Mesenchymal stem cell (in vitro differentiated cells and primary cell): ENCODE data around the gene PIGO.

Experiments used
- DNase-seq: peaks from one replicate; pipeline ENCODE4 v3.0.0-alpha.2; 2013
- H2AFZ ChIP-seq: one replicate; pipeline ENCODE4 v1.6.1; 2013; ENCODE audit warnings: low read depth, mild to moderate bottlenecking, control low read depth, inconsistent platforms, low read length, moderate library complexity
- H2AK5ac ChIP-seq: 2 replicates; pipeline ENCODE4 v1.6.1; 2013; ENCODE audit warnings: low read length, moderate library complexity, mild to moderate bottlenecking, inconsistent platforms; ENCODE audit not compliant: severe bottlenecking
- H2BK120ac ChIP-seq: one replicate; pipeline ENCODE4 v1.6.1; 2013; ENCODE audit warnings: low read depth, mild to moderate bottlenecking, inconsistent platforms, low read length, moderate library complexity
- H2BK12ac ChIP-seq, 2 experiments: one replicate each; pipeline ENCODE4 v1.6.1; 2013; ENCODE audit warnings: inconsistent platforms in 2 of 2, low read length in 2 of 2, mild to moderate bottlenecking in 2 of 2, moderate library complexity in 2 of 2, control low read depth in 1 of 2
- H2BK15ac ChIP-seq: one replicate; pipeline ENCODE4 v1.6.1; 2013; ENCODE audit warnings: mild to moderate bottlenecking, low read depth, inconsistent platforms; ENCODE audit not compliant: poor library complexity, severe bottlenecking
- H2BK5ac ChIP-seq: 2 replicates; pipeline ENCODE4 v1.6.1; 2013; ENCODE audit warnings: low read depth, mild to moderate bottlenecking, low read length, control low read depth, inconsistent platforms; ENCODE audit not compliant: poor library complexity, severe bottlenecking
- H3K14ac ChIP-seq, 2 experiments: one replicate each; pipeline ENCODE4 v1.6.1; 2013; ENCODE audit warnings: inconsistent platforms in 2 of 2, low read length in 2 of 2, control low read depth in 1 of 2, mild to moderate bottlenecking in 1 of 2, moderate library complexity in 1 of 2
- H3K18ac ChIP-seq, 2 experiments: one replicate each; pipeline ENCODE4 v1.6.1; 2013; ENCODE audit warnings: inconsistent platforms in 2 of 2, low read length in 2 of 2, control low read depth in 1 of 2, low read depth in 1 of 2, mild to moderate bottlenecking in 1 of 2
- H3K23ac ChIP-seq, 2 experiments: one replicate each; pipeline ENCODE4 v1.6.1; 2013; ENCODE audit warnings: inconsistent platforms in 2 of 2, low read length in 2 of 2, mild to moderate bottlenecking in 2 of 2, moderate library complexity in 2 of 2, control low read depth in 1 of 2
- H3K27ac ChIP-seq: 2 replicates; pipeline ENCODE4 v1.5.1; 2013; ENCODE audit warnings: mild to moderate bottlenecking, moderate library complexity, low read length, control low read depth, inconsistent platforms; ENCODE audit not compliant: poor library complexity, severe bottlenecking
- H3K27me3 ChIP-seq, 2 experiments: 2 replicates each; pipeline versions ENCODE4 v1.6.1 to v1.7.0; 2013; ENCODE audit warnings: low read length in 2 of 2, mild to moderate bottlenecking in 2 of 2, moderate library complexity in 2 of 2, control low read depth in 1 of 2, inconsistent platforms in 1 of 2; ENCODE audit not compliant: control insufficient read depth in 1 of 2, insufficient read depth in 1 of 2
- H3K36me3 ChIP-seq, 2 experiments: 2 replicates each; pipeline versions ENCODE4 v1.6.1 to v1.7.0; 2013; ENCODE audit warnings: low read length in 2 of 2, control low read depth in 1 of 2, inconsistent platforms in 1 of 2, low read depth in 1 of 2, mild to moderate bottlenecking in 1 of 2; ENCODE audit not compliant: insufficient read depth in 2 of 2, control insufficient read depth in 1 of 2
- H3K4ac ChIP-seq, 2 experiments: one replicate each; pipeline ENCODE4 v1.6.1; 2013; ENCODE audit warnings: inconsistent platforms in 2 of 2, low read length in 2 of 2, mild to moderate bottlenecking in 2 of 2, moderate library complexity in 2 of 2, control low read depth in 1 of 2, low read depth in 1 of 2
- H3K4me1 ChIP-seq: 2 replicates; pipeline ENCODE4 v1.6.1; 2013; ENCODE audit warnings: low read depth, low read length, control low read depth; ENCODE audit not compliant: control insufficient read depth, insufficient read depth
- H3K4me2 ChIP-seq: 2 replicates; pipeline ENCODE4 v1.6.1; 2013; ENCODE audit warnings: low read length, mild to moderate bottlenecking, inconsistent platforms; ENCODE audit not compliant: poor library complexity, severe bottlenecking
- H3K4me3 ChIP-seq, 2 experiments: 2 replicates each; pipeline versions ENCODE4 v1.5.1 to v1.7.0; 2013; ENCODE audit warnings: low read length in 2 of 2, mild to moderate bottlenecking in 2 of 2, control low read depth in 1 of 2, low read depth in 1 of 2; ENCODE audit not compliant: insufficient read depth in 1 of 2
- H3K79me1 ChIP-seq: replicated peaks from 2 replicates; pipeline ENCODE4 v1.6.1; 2013; ENCODE audit warnings: mild to moderate bottlenecking, control low read depth, low read length, inconsistent platforms; ENCODE audit not compliant: poor library complexity, severe bottlenecking
- H3K9ac ChIP-seq: 2 replicates; pipeline ENCODE4 v1.7.0; 2013; ENCODE audit warnings: mild to moderate bottlenecking, low read length, moderate library complexity
- H3K9me3 ChIP-seq: 2 replicates; pipeline ENCODE4 v1.7.0; 2013; ENCODE audit warnings: mild to moderate bottlenecking, low read length; ENCODE audit not compliant: control insufficient read depth
- H4K8ac ChIP-seq: one replicate; pipeline ENCODE4 v1.6.1; 2013; ENCODE audit warnings: inconsistent platforms, mild to moderate bottlenecking, low read length, moderate library complexity
- H4K91ac ChIP-seq: one replicate; pipeline ENCODE4 v1.6.1; 2013; ENCODE audit warnings: mild to moderate bottlenecking, low read length, inconsistent platforms
- WGBS: methylation state at CpG from one replicate; pipeline ENCODE4 v1.1.7; 2013; ENCODE audit warnings: mixed read lengths; 5-methylcytosine and 5-hydroxymethylcytosine counted together

The PIGO gene

DNA sequence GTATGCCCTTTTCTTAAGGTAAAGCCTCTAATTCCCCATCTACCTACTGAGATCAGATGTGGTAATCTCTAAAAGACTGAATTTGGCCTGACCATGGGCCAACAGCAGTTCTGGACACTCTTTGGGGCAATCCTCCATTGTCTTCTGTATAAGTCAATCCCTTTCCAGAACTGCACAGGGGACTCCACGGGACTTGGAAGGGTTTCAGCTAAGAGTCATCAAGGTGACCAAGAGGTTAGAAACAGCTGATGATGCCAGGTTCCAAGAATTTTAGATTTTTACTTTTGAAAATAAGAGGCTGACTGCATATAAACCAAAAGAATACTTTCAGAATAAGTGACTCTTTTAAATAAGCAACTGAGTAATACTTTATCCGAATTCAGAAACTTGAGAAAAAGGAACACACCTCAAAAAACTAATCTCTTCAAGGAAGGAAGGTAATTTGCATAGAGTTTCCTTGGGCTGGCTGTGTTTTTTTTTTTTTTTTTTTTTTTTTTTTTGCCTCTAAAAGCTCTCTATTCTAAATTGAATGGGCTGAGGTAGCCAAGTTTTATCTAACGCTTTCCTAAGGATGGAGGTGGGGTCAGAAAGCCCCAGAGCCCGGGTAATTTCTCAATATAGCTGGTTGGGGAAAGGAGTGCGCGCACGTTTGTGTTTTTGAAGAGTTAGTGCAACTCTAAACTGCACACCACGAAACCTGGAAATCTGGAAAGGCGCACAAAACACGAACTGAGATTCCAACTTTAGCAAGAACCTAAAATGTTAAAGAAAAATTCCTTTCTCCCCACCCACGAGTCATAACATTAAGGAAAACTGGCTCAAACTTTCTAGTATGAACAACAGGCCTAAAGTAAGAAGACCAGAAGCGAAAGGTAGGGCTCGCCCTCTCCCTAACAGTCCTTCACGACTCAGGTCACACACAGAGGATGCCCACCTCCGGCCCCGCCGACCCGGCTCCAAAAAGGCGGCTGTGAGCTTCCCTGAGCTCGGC is 25.3 kb downstream of the PIGO start:
- H3K4me1 ChIP-seq = peaks cover 9% of the 10 kb centered on the region
- peak overlapping the region; percentile 63 to 96 for H3K18ac ChIP-seq
- H2AFZ ChIP-seq = no peak overlapping the region
- 2% methylated on average over 19 of the region's 20 CpGs for WGBS
- H3K79me1 ChIP-seq = peaks cover 23% of the 10 kb centered on the region
- no peak overlapping the region for H2BK5ac ChIP-seq
- peak overlapping the region in 1 of 2 experiments; percentile 53 for H3K14ac ChIP-seq
- peak overlapping the region; percentile 99 for H3K9ac ChIP-seq
- peaks cover 45 to 57% of the 10 kb centered on the region in 2 experiments for H3K36me3 ChIP-seq
- H3K9me3 ChIP-seq = no peaks in the 10 kb centered on the region
- no peak overlapping the region for H4K91ac ChIP-seq
- no peak for DNase-seq
- H2AK5ac ChIP-seq = no peak overlapping the region
- H3K23ac ChIP-seq = peak overlapping the region in 1 of 2 experiments; percentile 52
- no peaks in the 10 kb centered on the region for H3K27me3 ChIP-seq
- peak overlapping the region; percentile 86 for H3K27ac ChIP-seq
- no peak overlapping the region for H2BK12ac ChIP-seq
- peak overlapping the region; percentile 46 to 54 for H3K4ac ChIP-seq
- peak overlapping the region; percentile 96 for H3K4me3 ChIP-seq
- H4K8ac ChIP-seq = peak overlapping the region; percentile 12
- peak overlapping the region; percentile 92 for H3K4me2 ChIP-seq
- H2BK15ac ChIP-seq = no peak overlapping the region
- H2BK120ac ChIP-seq = peak overlapping the region; percentile 29

DNA sequence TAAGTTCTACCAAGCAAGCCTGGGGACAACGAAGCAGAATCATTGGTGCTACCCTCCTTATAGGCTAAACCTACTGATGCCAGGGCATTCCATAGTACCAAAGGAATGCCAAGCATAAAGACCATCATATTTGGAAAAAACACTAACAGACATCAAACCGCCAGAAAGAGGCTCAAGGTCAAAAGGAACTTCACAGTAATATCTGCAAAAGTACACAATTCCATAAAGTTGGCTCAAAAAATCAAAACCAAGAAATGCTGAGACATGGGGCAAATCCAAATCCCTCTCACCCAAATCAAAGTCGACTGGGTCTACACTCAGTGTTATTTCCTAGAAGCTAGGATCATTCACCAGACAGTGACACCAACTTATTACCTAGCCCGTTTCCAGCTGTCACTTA is 27.4 kb downstream of the PIGO start:
- no peak overlapping the region for H2BK5ac ChIP-seq
- DNase-seq = no peak
- no peak overlapping the region for H3K27ac ChIP-seq

DNA sequence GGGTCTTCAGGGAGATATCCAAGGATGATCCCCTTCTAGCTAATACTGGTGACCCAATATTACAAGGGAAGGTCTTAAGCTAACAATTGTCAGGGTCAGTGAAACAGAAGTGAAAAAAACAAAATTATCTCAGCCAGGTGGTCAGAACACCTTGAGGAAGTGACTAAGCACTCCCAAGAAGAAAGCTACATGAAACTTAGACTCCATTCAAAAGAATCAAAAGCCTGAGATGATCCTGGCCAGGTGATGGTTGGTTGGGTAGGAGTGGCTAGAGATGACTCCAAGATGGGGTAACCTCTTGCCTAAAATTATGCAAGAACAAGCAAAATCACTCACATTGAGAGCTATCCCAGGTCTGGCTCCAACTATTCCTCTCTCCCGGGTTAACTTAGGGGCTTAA is 29.3 kb downstream of the PIGO start:
- Histone ChIP-seq H2BK12ac (no peak overlapping the region), H3K27me3 (no peaks in the 10 kb centered on the region), H3K14ac (no peak overlapping the region), H3K27ac (no peak overlapping the region), H3K18ac (no peak overlapping the region), H3K23ac (no peak overlapping the region), H3K36me3 (peaks cover 52 to 70% of the 10 kb centered on the region in 2 experiments), H4K8ac (no peak overlapping the region), H4K91ac (no peak overlapping the region), H3K9me3 (no peaks in the 10 kb centered on the region), H3K79me1 (peaks cover 16% of the 10 kb centered on the region), H3K4me1 (peaks cover 7% of the 10 kb centered on the region), H2AK5ac (no peak overlapping the region), H2BK120ac (no peak overlapping the region), H3K4me3 (no peak overlapping the region), H3K4me2 (no peak overlapping the region), H3K9ac (no peak overlapping the region), H2AFZ (no peak overlapping the region), H3K4ac (no peak overlapping the region), H2BK15ac (no peak overlapping the region), H2BK5ac (no peak overlapping the region)
- 100% methylated on average over 1 of the region's 1 CpG for WGBS
- DNase-seq = no peak

More for the DNA sequence above, 27.4 kb downstream of the PIGO start:
- H3K18ac ChIP-seq = no peak overlapping the region
- no peak overlapping the region for H3K4ac ChIP-seq
- H3K36me3 ChIP-seq = peaks cover 46 to 57% of the 10 kb centered on the region in 2 experiments
- no peak overlapping the region for H2BK12ac ChIP-seq
- no peak overlapping the region for H2AK5ac ChIP-seq
- no peak overlapping the region for H2BK15ac ChIP-seq
- no peaks in the 10 kb centered on the region for H3K9me3 ChIP-seq
- H2BK120ac ChIP-seq = no peak overlapping the region
- H4K8ac ChIP-seq = no peak overlapping the region
- WGBS = 95% methylated on average over 3 of the region's 4 CpGs
- no peak overlapping the region for H3K9ac ChIP-seq
- H3K14ac ChIP-seq = no peak overlapping the region
- peaks cover 9% of the 10 kb centered on the region for H3K4me1 ChIP-seq
- no peaks in the 10 kb centered on the region for H3K27me3 ChIP-seq
- peak overlapping the region in 1 of 2 experiments; percentile 96 for H3K4me3 ChIP-seq
- H4K91ac ChIP-seq = no peak overlapping the region
- H3K4me2 ChIP-seq = peak overlapping the region; percentile 40
- no peak overlapping the region for H3K23ac ChIP-seq
- H2AFZ ChIP-seq = no peak overlapping the region
- peaks cover 14% of the 10 kb centered on the region for H3K79me1 ChIP-seq

DNA sequence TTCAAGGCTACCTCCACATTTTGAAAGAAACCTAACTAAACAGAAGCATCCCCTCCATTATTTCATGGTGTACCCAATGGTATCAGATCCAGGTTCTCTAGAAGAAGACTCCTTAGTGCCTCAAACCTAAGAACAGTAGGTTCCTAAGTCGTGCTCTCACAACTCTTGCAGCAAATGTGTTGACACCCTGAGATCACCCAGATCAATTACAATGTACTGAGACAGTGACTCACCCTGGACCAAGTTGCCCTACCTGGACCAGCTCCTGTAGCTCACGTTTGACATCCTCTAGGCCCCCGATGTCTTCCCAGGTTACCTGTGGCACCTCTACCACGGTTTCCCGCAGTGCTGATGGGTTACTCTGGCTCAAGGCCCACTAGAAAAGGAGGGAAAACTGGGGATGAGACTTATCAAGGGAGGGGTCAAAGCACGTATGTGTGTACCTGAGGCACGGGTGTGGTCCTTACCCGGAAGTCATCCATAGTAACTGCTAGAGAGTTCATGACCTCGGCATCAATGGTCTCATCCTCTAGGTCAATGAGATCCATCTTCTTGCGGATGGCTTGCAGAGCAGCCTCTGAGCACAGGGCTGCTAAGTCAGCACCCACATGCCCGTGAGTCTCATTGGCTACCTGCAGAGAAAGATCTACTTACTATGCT is 35.7 kb downstream of the PIGO start:
- H3K4me1 ChIP-seq = no peaks in the 10 kb centered on the region
- no peak overlapping the region for H3K23ac ChIP-seq
- H3K4me2 ChIP-seq = no peak overlapping the region
- no peak overlapping the region for H2BK15ac ChIP-seq
- no peak overlapping the region for H3K9ac ChIP-seq
- 98% methylated on average over 11 of the region's 11 CpGs for WGBS
- H3K18ac ChIP-seq = no peak overlapping the region
- H2AK5ac ChIP-seq = no peak overlapping the region
- no peak overlapping the region for H2BK12ac ChIP-seq
- H4K91ac ChIP-seq = no peak overlapping the region
- no peaks in the 10 kb centered on the region for H3K27me3 ChIP-seq
- H3K79me1 ChIP-seq = peaks cover 50% of the 10 kb centered on the region
- H2AFZ ChIP-seq = no peak overlapping the region
- peaks cover 76 to 100% of the 10 kb centered on the region in 2 experiments for H3K36me3 ChIP-seq
- H3K14ac ChIP-seq = no peak overlapping the region
- peak overlapping the region; percentile 27 for H4K8ac ChIP-seq
- H2BK120ac ChIP-seq = no peak overlapping the region
- H2BK5ac ChIP-seq = no peak overlapping the region
- H3K9me3 ChIP-seq = no peaks in the 10 kb centered on the region
- H3K4ac ChIP-seq = no peak overlapping the region
- H3K4me3 ChIP-seq = no peak overlapping the region
- no peak for DNase-seq
- no peak overlapping the region for H3K27ac ChIP-seq
